GM12878 (cell line): Measurements from ENCODE around the gene GPC3. TPM values are rescaled to one million over a fixed set of nuclear protein-coding genes. Genes with fewer than 3 reads are reported as not detected.

Experiments used
- ATAC-seq: fragments of 200-7000 bp; cut with Tn5 transposase; 3 replicates; pipeline ENCODE4 v1.9.1; 2020; ENCODE audit warnings: mild to moderate bottlenecking, moderate library complexity
- BruUV-seq: library from RNA; stranded (reverse); fragments of 400-500 nt; replicated peaks from 2 replicates; lab custom pipeline; 2021; lab: Mats Ljungman, UMichigan
- CTCF ChIA-PET: fragments of 300-600 bp; sonication (Branson Sonifier 250); formaldehyde crosslinking; extraction: SDS; loops from one replicate; lab custom pipeline; 2021; ENCODE audit warnings: inconsistent platforms; lab: Yijun Ruan, JAX
- POLR2A ChIA-PET: fragments of 350-600 bp; formaldehyde crosslinking; extraction: SDS; loops from one replicate; lab custom pipeline; 2021; ENCODE audit warnings: inconsistent platforms; lab: Charles Lee
- RAD21 ChIA-PET: fragments of 300-600 bp; sonication (Branson Sonifier 250); formaldehyde crosslinking; loops from one replicate; lab custom pipeline; 2023; ENCODE audit warnings: antibody characterized with exemption; ENCODE audit not compliant: unreplicated experiment; lab: Charles Lee
- SMC1A ChIA-PET: fragments of 300-600 bp; sonication (Branson Sonifier 250); formaldehyde crosslinking; loops from one replicate; lab custom pipeline; 2023; ENCODE audit not compliant: unreplicated experiment, uncharacterized antibody; lab: Charles Lee
- DNase-seq: peaks from one replicate; pipeline ENCODE4 v3.0.0-alpha.2; 2011; ENCODE audit warnings: low read depth, low spot score
- FAIRE-seq: peaks from 3 replicates; lab custom pipeline; 2011; peaks lifted over from hg19 to GRCh38; lab: Jason Lieb, UNC
- H2AFZ ChIP-seq: 2 replicates; pipeline ENCODE4 v1.6.0; 2011; ENCODE audit warnings: low read depth, low read length, control low read depth; ENCODE audit not compliant: control insufficient read depth
- H3K27ac ChIP-seq: 2 replicates; pipeline ENCODE4 v1.5.1; 2011; ENCODE audit warnings: control low read depth; ENCODE audit not compliant: control insufficient read depth, insufficient read depth
- H3K27me3 ChIP-seq, 2 experiments: replicated peaks in 1 of 2; 2 replicates each; pipeline versions ENCODE4 v1.6.0 to v1.6.1; 2011; ENCODE audit warnings: low read length in 1 of 2; ENCODE audit not compliant: control insufficient read depth in 2 of 2, insufficient read depth in 2 of 2
- H3K36me3 ChIP-seq, 2 experiments: 2 replicates each; pipeline ENCODE4 v1.5.1; 2011; ENCODE audit warnings: low read length in 1 of 2; ENCODE audit not compliant: control insufficient read depth in 2 of 2, insufficient read depth in 2 of 2
- H3K4me1 ChIP-seq: 2 replicates; pipeline ENCODE4 v1.6.1; 2011; ENCODE audit warnings: mild to moderate bottlenecking, low read length, moderate library complexity, mixed read lengths; ENCODE audit not compliant: control insufficient read depth, insufficient read depth
- H3K4me2 ChIP-seq: 2 replicates; pipeline ENCODE4 v1.6.0; 2011; ENCODE audit warnings: control low read depth; ENCODE audit not compliant: control insufficient read depth, insufficient read depth
- H3K4me3 ChIP-seq: fragments of 200-600 bp; sonication (generic); 2 replicates; pipeline ENCODE4 v1.5.1; 2016
- H3K79me2 ChIP-seq: 2 replicates; pipeline ENCODE4 v1.6.0; 2011; ENCODE audit warnings: low read length; ENCODE audit not compliant: control insufficient read depth, insufficient read depth
- H3K9ac ChIP-seq: 2 replicates; pipeline ENCODE4 v1.8.0; 2011; ENCODE audit warnings: low read length, control low read depth, mixed read lengths; ENCODE audit not compliant: control insufficient read depth, insufficient read depth
- H3K9me3 ChIP-seq: replicated peaks from 3 replicates; pipeline ENCODE4 v1.5.1; 2011; ENCODE audit warnings: mild to moderate bottlenecking, low read length; ENCODE audit not compliant: control insufficient read depth, insufficient read depth
- H4K20me1 ChIP-seq: 2 replicates; pipeline ENCODE4 v1.6.0; 2011; ENCODE audit not compliant: control insufficient read depth, insufficient read depth
- CBFB ChIP-seq: IDR thresholded peaks from 2 replicates; pipeline ENCODE4 v1.6.1; 2016; ENCODE audit warnings: antibody characterized with exemption, low read depth
- CHD2 ChIP-seq: IDR thresholded peaks from 2 replicates; pipeline ENCODE4 v1.6.1; 2011; ENCODE audit warnings: low read depth, low read length, improper control_type of control experiment, borderline replicate concordance
- FOXM1 ChIP-seq: IDR thresholded peaks from 2 replicates; pipeline ENCODE4 v1.6.1; 2012; ENCODE audit warnings: low read depth, mild to moderate bottlenecking, inconsistent platforms, low read length, moderate library complexity
- HCFC1 ChIP-seq: fragments of 150-350 bp; IDR thresholded peaks from 2 replicates; pipeline ENCODE4 v1.6.1; 2014; ENCODE audit warnings: low read length
- IRF4 ChIP-seq: IDR thresholded peaks from 2 replicates; pipeline ENCODE4 v1.6.1; 2011; ENCODE audit warnings: low read depth, low read length
- POU2F2 ChIP-seq: IDR thresholded peaks from 3 replicates; pipeline ENCODE4 v1.6.1; 2011; ENCODE audit warnings: low read depth, mild to moderate bottlenecking, low read length, borderline replicate concordance
- RAD51 ChIP-seq: fragments of 450-650 bp; IDR thresholded peaks from 2 replicates; pipeline ENCODE4 v1.6.1; 2016; ENCODE audit warnings: moderate library complexity, mild to moderate bottlenecking, inconsistent platforms
- TBL1XR1 ChIP-seq: IDR thresholded peaks from 2 replicates; pipeline ENCODE4 v1.6.1; 2012; ENCODE audit warnings: low read depth, low read length, improper control_type of control experiment
- ZNF687 ChIP-seq: fragments of 450-650 bp; IDR thresholded peaks from 2 replicates; pipeline ENCODE4 v1.6.1; 2017; ENCODE audit warnings: mild to moderate bottlenecking, moderate library complexity
- WGBS: methylation state at CpG from one replicate; pipeline ENCODE4 v1.1.6; 2016; ENCODE audit warnings: low lambda C conversion rate; ENCODE audit not compliant: insufficient replicate concordance, insufficient coverage; ENCODE audit errors: missing lambda C conversion rate; 5-methylcytosine and 5-hydroxymethylcytosine counted together
- in situ Hi-C: fragments of 300-500 bp; cut with MboI; formaldehyde crosslinking; loops from 9 replicates; pipeline ENCODE4 v1.14.3; 2018; ENCODE audit warnings: mixed read lengths
- intact Hi-C: fragments of 100-400 bp; cut with micrococcal nuclease; formaldehyde crosslinking; loops from one replicate; pipeline ENCODE4 v1.14.2; 2022; ENCODE audit not compliant: unreplicated experiment
- polyA plus RNA-seq, 11 experiments: library from polyadenylated mRNA; depleted of rRNA in 4 of 11; unstranded in 6 of 11; stranded (reverse) in 5 of 11; fragments of >200 nt; fragmentation: Nextera tagmentation in 4 of 11; fragmentation: Illumina TruSeq in 1 of 11; extraction: Ambion mirVana in 4 of 11; extraction: Trizol in 1 of 11; gene quantifications; 1 replicate in 1 of 11; 2 replicates in 10 of 11; pipeline versions ENCODE4 v1.2.1 to v1.2.3, GENCODE V29; 2011 to 2016; ENCODE audit warnings: inconsistent platforms in 2 of 11, missing spikeins in 2 of 11, low read depth in 1 of 11
- total RNA-seq, 4 experiments: library from RNA; depleted of rRNA in 3 of 4; stranded (reverse); fragments of >200 nt in 3 of 4; fragmentation: Illumina TruSeq in 1 of 4; extraction: Trizol in 1 of 4; gene quantifications; 2 replicates each; pipeline versions ENCODE4 v1.2.1 to v1.2.3, GENCODE V29; 2013 to 2021

Gene GPC3
- total and polyA plus RNA-seq, 10 of the 15 experiments (the other 5 are each of a cell fraction or from before 2014, with no cell fraction given), result 0.09 to 0.82 TPM; not detected in 8

GRCh38 chrX:133676344-133677122 lies 308.9 kb downstream of the GPC3 start:
- FAIRE-seq, result no peak
- POLR2A ChIA-PET, result no interaction called here
- no peak for ATAC-seq

More at GRCh38 chrX:133676344-133677122, 308.9 kb downstream of the GPC3 start:
- TF ChIP-seq FOXM1, result no peak
- TF ChIP-seq POU2F2, result no peak
- no peak for TF ChIP-seq CHD2
- TF ChIP-seq IRF4, result no peak
- no peak for TF ChIP-seq HCFC1
- TF ChIP-seq RAD51, result no peak
- no peak for TF ChIP-seq CBFB
- TF ChIP-seq ZNF687, result no peak
- no peak for TF ChIP-seq TBL1XR1
- Histone ChIP-seq H3K27ac (no peak overlapping the region), H3K4me1 (no peaks in the 10 kb centered on the region), H3K9ac (no peak overlapping the region), H3K27me3 (no peaks in the 10 kb centered on the region), H2AFZ (no peak overlapping the region), H3K79me2 (no peaks in the 10 kb centered on the region), H4K20me1 (no peaks in the 10 kb centered on the region), H3K4me3 (no peak overlapping the region), H3K9me3 (no peaks in the 10 kb centered on the region), H3K36me3 (no peaks in the 10 kb centered on the region), H3K4me2 (no peak overlapping the region)
- DNase-seq, result no peak
- CTCF ChIA-PET, result no interaction called here
- SMC1A ChIA-PET, result no interaction called here
- intact Hi-C loops, result loop anchor here (10.0 kb wide), 1 partner anchor 672 kb away; no protein-coding TSS in a partner anchor
- in situ Hi-C loops, result loop anchor here (10.0 kb wide), 1 partner anchor 702 kb away; no protein-coding TSS in a partner anchor
- WGBS, result 0% methylated on average over 1 of the region's 1 CpG
- no TSS peak for BruUV-seq
- RAD21 ChIA-PET, result no interaction called here
